HCT116 (cell line): ENCODE measurements around the gene NOP14. TPM values are rescaled to one million over a fixed set of nuclear protein-coding genes. Genes with fewer than 3 reads are reported as not detected.

ENCODE experiments used
- ATAC-seq: fragments of 200-7000 bp; cut with Tn5 transposase; 2 replicates; pipeline ENCODE4 v1.9.1; 2020; ENCODE audit warnings: mild to moderate bottlenecking, moderate library complexity
- BruUV-seq: library from RNA; stranded (reverse); fragments of 400-500 nt; replicated peaks from 2 replicates; lab custom pipeline; 2021; lab: Mats Ljungman, UMichigan
- CTCF ChIA-PET: fragments of 300-600 bp; sonication (Branson Sonifier 250); formaldehyde crosslinking; loops from one replicate; lab custom pipeline; 2021; ENCODE audit warnings: antibody characterized with exemption; lab: Charles Lee
- POLR2A ChIA-PET: fragments of 300-600, 350-600 bp; sonication (Branson Sonifier 250); formaldehyde crosslinking; loops from one replicate; lab custom pipeline; 2021; ENCODE audit warnings: antibody characterized with exemption; lab: Charles Lee
- RAD21 ChIA-PET, 2 experiments: fragments of 300-600 bp; sonication (Branson Sonifier 250); formaldehyde crosslinking; loops; one replicate each; lab custom pipeline; 2023; ENCODE audit warnings: low total read pairs in 2 of 2; ENCODE audit not compliant: uncharacterized antibody in 2 of 2, unreplicated experiment in 2 of 2, low non-redundant PET in 1 of 2; lab: Charles Lee
- DNase-seq: peaks from one replicate; pipeline ENCODE4 v3.0.0-alpha.2; 2010; ENCODE audit warnings: low read depth, low spot score
- H2AFZ ChIP-seq: fragments of 200-600 bp; shearing (Covaris generic), sonication (generic); 2 replicates; pipeline ENCODE4 v1.6.1; 2017; ENCODE audit warnings: low read depth, mixed run types, mixed read lengths, antibody characterized with exemption, low read length; ENCODE audit not compliant: poor library complexity, severe bottlenecking
- H3K27ac ChIP-seq: 2 replicates; pipeline ENCODE4 v1.5.1; 2012; ENCODE audit warnings: low read depth, low read length
- H3K27me3 ChIP-seq: fragments of 200-600 bp; sonication (generic); 2 replicates; pipeline ENCODE4 v1.6.1; 2016; ENCODE audit warnings: mixed run types, low read length, mixed read lengths; ENCODE audit not compliant: insufficient read depth
- H3K36me3 ChIP-seq, 2 experiments: fragments of 200-500 bp in 1 of 2; fragments of 200-600 bp in 1 of 2; sonication (Bioruptor generic) in 1 of 2; sonication (generic) in 1 of 2; 2 replicates each; pipeline versions ENCODE4 v1.5.1 to v1.6.1; 2014 to 2016; ENCODE audit warnings: low read length in 2 of 2, inconsistent platforms in 1 of 2, mixed read lengths in 1 of 2, mixed run types in 1 of 2; ENCODE audit not compliant: insufficient read depth in 2 of 2, control insufficient read depth in 1 of 2
- H3K4me1 ChIP-seq, 2 experiments: fragments of 200-600 bp in 1 of 2; sonication (generic) in 1 of 2; 2 replicates each; pipeline versions ENCODE4 v1.5.1 to v1.6.1; 2012 to 2017; ENCODE audit warnings: low read length in 2 of 2, inconsistent platforms in 1 of 2, mild to moderate bottlenecking in 1 of 2, mixed read lengths in 1 of 2, mixed run types in 1 of 2, moderate library complexity in 1 of 2; ENCODE audit not compliant: insufficient read depth in 2 of 2, control insufficient read depth in 1 of 2
- H3K4me2 ChIP-seq: fragments of 200-600 bp; sonication (generic); 2 replicates; pipeline ENCODE4 v1.6.1; 2017; ENCODE audit warnings: mixed run types, low read length, mixed read lengths
- H3K4me3 ChIP-seq, 2 experiments: fragments of 200-600 bp in 1 of 2; sonication (generic) in 1 of 2; replicated peaks in 1 of 2; 2 replicates each; pipeline ENCODE4 v1.5.1; 2011 to 2016; ENCODE audit warnings: low read length in 2 of 2, control low read depth in 1 of 2, low read depth in 1 of 2, mild to moderate bottlenecking in 1 of 2, mixed read lengths in 1 of 2, mixed run types in 1 of 2
- H3K79me2 ChIP-seq: fragments of 200-600 bp; sonication (generic); 2 replicates; pipeline ENCODE4 v1.6.1; 2017; ENCODE audit warnings: mild to moderate bottlenecking, mixed run types, low read length, moderate library complexity, mixed read lengths; ENCODE audit not compliant: insufficient read depth
- H3K9ac ChIP-seq: fragments of 200-600 bp; sonication (generic); 2 replicates; pipeline ENCODE4 v1.6.1; 2016; ENCODE audit warnings: low read length, mixed read lengths
- H3K9me2 ChIP-seq: fragments of 200-600 bp; sonication (generic), shearing (Covaris generic); 2 replicates; pipeline ENCODE4 v1.6.1; 2017; ENCODE audit warnings: mixed run types, mild to moderate bottlenecking, moderate library complexity; ENCODE audit not compliant: insufficient read depth
- H3K9me3 ChIP-seq, 2 experiments: fragments of 200-500 bp in 1 of 2; fragments of 200-600 bp in 1 of 2; sonication (Bioruptor generic) in 1 of 2; sonication (generic) in 1 of 2; 2 replicates each; pipeline ENCODE4 v1.6.1; 2014 to 2017; ENCODE audit warnings: low read length in 2 of 2, mixed read lengths in 2 of 2, inconsistent platforms in 1 of 2, low read depth in 1 of 2, mild to moderate bottlenecking in 1 of 2, mixed run types in 1 of 2, moderate library complexity in 1 of 2; ENCODE audit not compliant: control insufficient read depth in 1 of 2, insufficient read depth in 1 of 2
- H4K20me1 ChIP-seq: fragments of 200-600 bp; sonication (generic), shearing (Covaris generic); 2 replicates; pipeline ENCODE4 v1.6.1; 2017; ENCODE audit warnings: mixed run types, mild to moderate bottlenecking, moderate library complexity; ENCODE audit not compliant: insufficient read depth
- CTCF ChIP-seq, 3 experiments: fragments of 200-600 bp in 1 of 3; sonication (generic) in 1 of 3; IDR thresholded peaks in 2 of 3; conservative IDR thresholded peaks in 1 of 3; 2 replicates each; pipeline ENCODE4 v1.5.1; 2012 to 2017; ENCODE audit warnings: low read depth in 2 of 3, low read length in 2 of 3, antibody characterized with exemption in 1 of 3, borderline replicate concordance in 1 of 3, control low read depth in 1 of 3, mild to moderate bottlenecking in 1 of 3, mixed read lengths in 1 of 3, mixed run types in 1 of 3, moderate library complexity in 1 of 3; ENCODE audit not compliant: insufficient read depth in 1 of 3
- EGR1 ChIP-seq: IDR thresholded peaks from 2 replicates; pipeline ENCODE4 v1.6.1; 2012; ENCODE audit warnings: low read depth
- EZH2 ChIP-seq: fragments of 200-600 bp; sonication (generic); IDR thresholded peaks from 2 replicates; pipeline ENCODE4 v1.6.1; 2017; ENCODE audit warnings: antibody characterized with exemption, mixed run types
- EZH2phosphoT487 ChIP-seq: fragments of 200-600 bp; IDR thresholded peaks from 2 replicates; pipeline ENCODE4 v1.6.1; 2018; ENCODE audit warnings: antibody characterized with exemption, borderline replicate concordance
- JUND ChIP-seq: IDR thresholded peaks from 2 replicates; pipeline ENCODE4 v1.6.1; 2012
- POLR2A ChIP-seq: IDR thresholded peaks from 2 replicates; pipeline ENCODE4 v1.7.0; 2011; ENCODE audit warnings: borderline replicate concordance; ENCODE audit not compliant: insufficient read depth, insufficient read length; ENCODE audit errors: extremely low read depth
- POLR2AphosphoS5 ChIP-seq: IDR thresholded peaks from 2 replicates; pipeline ENCODE4 v1.6.1; 2011; ENCODE audit warnings: mild to moderate bottlenecking, low read depth, low read length, moderate library complexity
- RAD21 ChIP-seq: IDR thresholded peaks from 2 replicates; pipeline ENCODE4 v1.6.1; 2012; ENCODE audit warnings: low read depth, mild to moderate bottlenecking
- SIN3A ChIP-seq: IDR thresholded peaks from 2 replicates; pipeline ENCODE4 v1.6.1; 2012; ENCODE audit warnings: low read depth
- TCF7L2 ChIP-seq: IDR thresholded peaks from 2 replicates; pipeline ENCODE4 v1.7.0; 2011; ENCODE audit warnings: borderline replicate concordance, inconsistent platforms; ENCODE audit not compliant: insufficient read depth, insufficient read length; ENCODE audit errors: extremely low read depth
- YY1 ChIP-seq: IDR thresholded peaks from 2 replicates; pipeline ENCODE4 v1.6.1; 2011; ENCODE audit warnings: low read length, low read depth, moderate library complexity, mild to moderate bottlenecking; ENCODE audit not compliant: insufficient replicate concordance; ENCODE audit errors: extremely low read depth
- ZFX ChIP-seq: fragments of 450-650 bp; IDR thresholded peaks from 2 replicates; pipeline ENCODE4 v1.6.1; 2017
- ZNF274 ChIP-seq: fragments of 200-500 bp; sonication (Bioruptor generic); IDR thresholded peaks from 2 replicates; pipeline ENCODE4 v1.6.1; 2014; ENCODE audit warnings: mild to moderate bottlenecking, low read depth, low read length, inconsistent platforms
- intact Hi-C: fragments of 100-400 bp; cut with micrococcal nuclease; formaldehyde crosslinking; loops from 2 replicates; pipeline ENCODE4 v1.10.0; 2022
- total RNA-seq: library from RNA; stranded (reverse); gene quantifications from one replicate; pipeline ENCODE4 v1.2.1, GENCODE V29; 2021; ENCODE audit not compliant: unreplicated experiment

NOP14 gene
- total RNA-seq, 1 experiment from 2014 or later, result 67.3 TPM

- intact Hi-C loops, result no loop called here
- no peaks in the 10 kb centered on the region for H3K27me3 ChIP-seq
- H3K4me2 ChIP-seq, result no peak overlapping the region
- H3K36me3 ChIP-seq, result peaks cover 4 to 13% of the 10 kb centered on the region in 2 experiments; a peak in 1 of 4 replicates
- no peak overlapping the region for H3K4me3 ChIP-seq
- ATAC-seq, result no peak
- no peaks in the 10 kb centered on the region for H4K20me1 ChIP-seq
- H3K27ac ChIP-seq, result no peak overlapping the region
- H2AFZ ChIP-seq, result no peak overlapping the region
- no peaks in the 10 kb centered on the region for H3K9me2 ChIP-seq
- no TSS peak for BruUV-seq
- H3K9me3 ChIP-seq, result no peaks in the 10 kb centered on the region
- no peaks in the 10 kb centered on the region for H3K79me2 ChIP-seq
- POLR2A ChIA-PET, result no interaction called here
- RAD21 ChIA-PET, result no interaction called here
- DNase-seq, result no peak
- no peaks in the 10 kb centered on the region for H3K4me1 ChIP-seq
- CTCF ChIA-PET, result no interaction called here
- TF ChIP-seq ZNF274 (no peak), EZH2phosphoT487 (no peak), EZH2 (no peak), SIN3A (no peak), POLR2AphosphoS5 (no peak), EGR1 (no peak), POLR2A (no peak), YY1 (no peak), ZFX (no peak), JUND (no peak), RAD21 (no peak), TCF7L2 (no peak), CTCF (IDR thresholded peaks at IDR 0.05 in 2 of 3, conservative IDR thresholded peaks at IDR 0.05 in 1 of 3; ENCODE audit: borderline replicate concordance in 1 of 3, insufficient read depth in 1 of 3, low read depth in 2 of 3, low read length in 2 of 3) (no peak)
- no peak overlapping the region for H3K9ac ChIP-seq
Measured at GRCh38 chr4:2925496-2925895, 37.7 kb downstream of the NOP14 start.
